HEK293 (cell line): ENCODE measurements around the gene CMTM4.

Experiments
- CTCF ChIP-seq: fragments of 450-650 bp; formaldehyde crosslinking; IDR thresholded peaks from 2 replicates; pipeline ENCODE4 v1.5.1; 2016; ENCODE audit warnings: missing biosample characterization, missing genetic modification characterization
- REST ChIP-seq: fragments of 450-650 bp; formaldehyde crosslinking; IDR thresholded peaks from 2 replicates; pipeline ENCODE4 v1.5.1; 2016; ENCODE audit warnings: missing biosample characterization, missing genetic modification characterization
- ZBTB11 ChIP-seq: fragments of 450-650 bp; formaldehyde crosslinking; conservative IDR thresholded peaks from 2 replicates; pipeline ENCODE4 v1.5.1; 2016; ENCODE audit warnings: low read depth, missing biosample characterization, missing genetic modification characterization

- TF ChIP-seq CTCF (tag by site-specific recombination) (no peak), REST (tag by site-specific recombination) (no peak), ZBTB11 (tag by site-specific recombination) (no peak)
These were observed 25.7 kb downstream of the CMTM4 start for GRCh38 chr16:66670691-66671388.
